GM12891 (cell line): ENCODE data around the gene PF4V1.

ENCODE experiments used
- POLR2A ChIP-seq: IDR thresholded peaks from 2 replicates; pipeline ENCODE4 v1.6.1; 2011; ENCODE audit warnings: low read depth, low read length, control low read depth
- POLR2AphosphoS5 ChIP-seq: IDR thresholded peaks from 2 replicates; pipeline ENCODE4 v1.6.1; 2011; ENCODE audit warnings: low read depth, low read length, control low read depth

- TF ChIP-seq POLR2AphosphoS5: no peak
- TF ChIP-seq POLR2A: no peak
Observed at GRCh38 chr4:73865431-73866096, 12.5 kb downstream of the PF4V1 start.
